ENCODE results near the gene PCSK5.

DNA sequence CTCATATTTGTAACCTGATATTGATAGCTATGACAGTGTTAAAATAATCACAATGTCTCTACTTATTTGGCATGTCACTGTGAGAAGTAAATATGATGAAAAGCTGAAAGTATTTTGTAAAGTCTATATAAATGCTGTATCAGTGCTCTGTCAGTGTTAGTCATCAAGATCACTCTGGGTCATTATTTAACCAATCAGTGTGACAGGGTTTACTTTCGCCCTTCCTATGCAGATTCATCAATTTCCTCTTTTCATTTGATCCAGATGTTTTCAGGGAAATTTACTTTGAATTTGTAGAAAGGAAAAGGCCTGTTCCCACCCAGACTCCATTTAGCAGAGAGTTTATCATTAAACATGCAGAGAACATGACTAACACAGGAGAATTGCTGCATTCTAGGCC is 9.9 kb upstream of the PCSK5 start:
- TF ChIP-seq CTCF (optimal IDR thresholded peaks at IDR 0.05 in 1 of 3, IDR thresholded peaks at IDR 0.05 in 1 of 3, conservative IDR thresholded peaks at IDR 0.05 in 1 of 3; ENCODE audit: extremely low read depth in 1 of 3, insufficient read depth in 2 of 3, low read length in 3 of 3) (no peak), EZH2 (IDR thresholded peaks at IDR 0.05; ENCODE audit: low read length) (no peak)
